H1 (cell line): Measurements from ENCODE around the gene ITGB1BP1. TPM values are rescaled to one million over a fixed set of nuclear protein-coding genes. Genes with fewer than 3 reads are reported as not detected.

Source experiments
- CBX8 ChIP-seq: fragments of 300-800, 300-1000 bp; sonication (generic); IDR thresholded peaks from 2 replicates; pipeline ENCODE4 v1.7.1; 2016; ENCODE audit warnings: low read depth, low read length, borderline replicate concordance
- CHD2 ChIP-seq: IDR thresholded peaks from 2 replicates; pipeline ENCODE4 v1.6.1; 2012; ENCODE audit warnings: low read length, improper control_type of control experiment
- GTF2F1 ChIP-seq: IDR thresholded peaks from 2 replicates; pipeline ENCODE4 v1.6.1; 2012; ENCODE audit warnings: low read depth, low read length, improper control_type of control experiment, borderline replicate concordance
- JUN ChIP-seq: IDR thresholded peaks from 2 replicates; pipeline ENCODE4 v1.6.1; 2011; ENCODE audit warnings: low read depth, mild to moderate bottlenecking, improper control_type of control experiment, low read length
- polyA plus RNA-seq, 7 experiments: library from polyadenylated mRNA; depleted of rRNA in 3 of 7; stranded (reverse) in 5 of 7; unstranded in 2 of 7; fragments of >200 nt in 5 of 7; fragments of 200-250 nt in 2 of 7; gene quantifications; 1 replicate in 5 of 7; 2 replicates in 1 of 7; 4 replicates in 1 of 7; pipeline versions ENCODE4 v1.2.1 to v1.2.3, GENCODE V29; 2011 to 2013; ENCODE audit warnings: missing spikeins in 2 of 7, mixed read lengths in 2 of 7
- total RNA-seq: library from RNA; stranded (reverse); fragmentation: NEBNext Ultra II Directional; extraction: Animal tissue kit (Norgen Biotek cat#: 25700); gene quantifications from 2 replicates; pipeline ENCODE4 v1.2.1, GENCODE V29; 2021

ITGB1BP1 gene
- total and polyA plus RNA-seq, 2 of the 8 experiments (the other 6 are each of a cell fraction or from before 2014, with no cell fraction given), result 16.1 to 45.4 TPM

GRCh38 chr2:9370746-9371145, 52.6 kb downstream of the ITGB1BP1 start (continued):
- TF ChIP-seq GTF2F1 (no peak), JUN (no peak), CHD2 (no peak), CBX8 (no peak)
